HG03354 (cell line): ENCODE results near the gene SRA1.

Experiments used
- ATAC-seq: cut with Tn5 transposase; IDR thresholded peaks from one replicate; pipeline ENCODE4 v1.9.1; 2021; ENCODE audit warnings: mild to moderate bottlenecking; ENCODE audit not compliant: unreplicated experiment, poor library complexity, severe bottlenecking

SRA1 gene

DNA sequence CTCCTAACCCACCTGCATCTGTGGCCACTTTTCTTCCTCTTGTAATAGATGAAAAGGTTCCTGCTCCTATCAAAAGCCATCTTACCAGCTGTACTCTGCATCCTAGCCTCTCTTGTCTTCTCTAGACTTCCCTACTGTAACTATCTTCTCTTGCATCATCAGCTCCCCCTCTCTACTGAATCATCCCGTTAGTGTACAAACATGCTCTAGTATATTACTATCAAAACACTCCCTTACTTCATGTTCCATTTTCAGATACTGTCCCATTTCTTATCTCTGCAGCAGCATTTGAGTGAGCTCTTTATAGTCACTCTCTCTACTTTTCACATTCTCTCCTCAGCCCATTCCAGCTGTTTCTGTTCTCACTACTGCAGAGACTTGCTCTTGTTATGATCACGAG lies 2.8 kb downstream of the SRA1 start:
- ATAC-seq: no peak

DNA sequence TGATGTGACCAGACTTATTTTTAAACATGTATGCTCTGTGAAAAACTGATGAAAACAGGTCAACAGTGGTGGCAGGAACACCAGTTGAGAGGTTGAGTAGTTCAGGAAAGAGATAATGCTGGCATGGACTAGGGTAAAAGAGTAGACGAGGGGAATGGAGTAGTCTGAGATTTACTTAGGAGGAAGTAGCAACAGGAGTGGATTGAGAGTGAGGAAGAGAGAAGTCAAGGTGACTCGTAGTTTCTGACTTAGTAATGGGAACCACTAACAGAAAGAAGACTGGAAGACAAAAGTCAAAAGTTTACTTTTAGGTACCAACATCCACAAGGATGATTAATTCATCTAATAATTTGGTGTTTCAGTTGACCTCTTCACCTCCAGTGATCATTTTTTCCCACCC lies 3.6 kb downstream of the SRA1 start:
- ATAC-seq: no peak

DNA sequence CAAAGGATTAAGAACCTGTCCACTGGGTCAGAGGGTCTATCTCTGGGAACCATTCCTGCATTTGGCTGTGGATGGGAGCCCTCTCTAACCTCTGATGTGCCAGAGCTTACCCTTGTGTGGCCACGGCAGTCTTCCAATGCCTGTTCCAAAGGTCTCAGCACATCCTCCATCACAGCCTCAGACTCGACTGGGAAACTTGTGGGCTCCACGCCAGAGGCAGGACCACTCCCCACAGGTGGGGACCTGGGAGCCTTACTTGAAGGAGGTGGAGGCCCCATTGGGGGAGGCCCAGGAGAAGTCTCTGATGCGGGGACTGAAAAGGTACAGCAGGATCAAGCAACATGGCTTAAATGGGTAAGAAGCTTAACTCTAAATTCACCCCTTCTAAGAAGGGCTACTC lies 5.4 kb downstream of the SRA1 start:
- no peak for ATAC-seq

DNA sequence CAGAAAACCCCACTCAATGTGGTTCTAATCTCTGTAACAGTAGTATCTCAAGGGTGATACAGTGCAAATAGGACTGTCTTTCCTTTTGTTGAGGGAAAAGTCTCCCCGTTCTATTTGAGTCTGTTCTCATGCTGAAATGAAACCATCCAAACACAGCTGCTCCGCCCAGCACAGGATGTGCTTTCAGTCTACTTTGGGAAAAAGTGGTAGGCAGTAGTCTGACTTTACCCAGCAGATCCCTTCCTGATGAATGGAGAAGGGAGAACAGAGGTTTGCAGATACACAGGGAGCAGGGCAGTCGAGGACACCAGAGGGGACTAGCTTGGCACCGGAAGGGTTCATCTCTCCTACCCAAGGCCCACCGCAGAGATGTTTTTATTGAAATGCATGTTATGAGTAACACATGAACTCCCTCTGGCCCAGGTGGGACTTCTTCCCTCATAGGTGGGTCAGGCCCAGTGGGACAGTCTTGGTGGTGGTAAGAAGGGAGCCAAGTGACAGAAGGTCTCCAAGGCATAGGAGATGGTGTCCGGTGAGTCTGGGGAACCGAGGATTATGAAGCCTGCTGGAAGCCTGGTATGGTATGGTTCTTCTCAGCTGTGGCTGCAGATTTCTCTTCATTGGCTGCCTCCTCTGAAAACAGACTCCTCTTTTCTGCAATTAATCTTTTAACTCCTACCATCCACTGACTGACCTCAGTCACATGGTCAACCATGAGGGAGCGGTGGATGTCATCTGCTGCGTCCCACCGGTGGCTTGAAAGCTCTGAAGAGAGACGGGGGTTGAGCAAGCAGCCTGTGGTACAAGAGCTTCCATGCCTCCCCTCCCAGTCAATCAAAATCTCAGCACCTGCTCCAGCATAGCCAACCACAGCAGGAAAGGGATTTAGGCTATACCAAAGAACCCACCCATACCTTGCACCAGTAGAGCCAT lies 6.9 kb downstream of the SRA1 start:
- no peak for ATAC-seq

DNA sequence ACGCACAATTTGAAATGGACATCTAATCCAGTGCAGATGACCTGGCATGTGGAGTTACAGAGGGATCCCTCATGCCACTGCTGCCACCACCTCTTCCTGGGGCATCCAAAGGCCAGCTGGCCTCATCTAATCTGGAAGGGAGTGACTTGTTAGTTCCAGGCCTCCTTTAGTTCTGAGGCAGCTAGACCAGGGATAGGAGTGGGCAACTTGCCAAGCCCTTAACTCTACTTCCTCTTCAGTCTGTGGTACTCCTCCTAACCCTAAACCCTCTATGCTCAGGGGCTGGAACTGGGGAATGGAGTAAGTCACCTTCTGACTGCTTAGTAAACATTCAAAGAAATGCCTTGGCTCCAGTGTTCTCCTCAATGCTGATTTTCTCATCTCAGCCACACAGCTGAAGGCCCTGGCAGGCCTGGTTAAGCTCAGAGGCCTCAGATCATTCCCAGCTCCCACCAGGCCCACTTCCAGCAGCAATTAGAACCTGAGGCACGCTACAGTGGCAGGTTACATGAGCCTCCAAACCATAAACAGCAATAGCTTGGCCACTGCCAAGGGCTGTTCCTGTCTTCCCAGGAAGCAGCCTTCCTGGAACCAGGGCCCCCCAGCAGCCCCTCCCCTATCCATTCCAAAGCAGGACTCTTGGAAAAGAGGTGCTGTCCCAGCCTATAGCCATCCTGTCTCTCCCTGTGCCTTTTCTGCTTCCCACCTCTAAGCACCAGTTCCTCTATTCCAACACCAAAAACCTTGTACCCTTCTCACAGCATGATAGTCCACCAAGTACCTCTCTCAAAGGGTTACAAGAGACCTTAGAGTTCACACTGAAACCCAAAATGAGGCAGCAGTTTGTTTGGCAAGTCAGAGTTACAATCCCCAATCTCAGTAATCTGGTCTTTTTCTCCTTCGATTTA lies 7.8 kb downstream of the SRA1 start:
- ATAC-seq: no peak

DNA sequence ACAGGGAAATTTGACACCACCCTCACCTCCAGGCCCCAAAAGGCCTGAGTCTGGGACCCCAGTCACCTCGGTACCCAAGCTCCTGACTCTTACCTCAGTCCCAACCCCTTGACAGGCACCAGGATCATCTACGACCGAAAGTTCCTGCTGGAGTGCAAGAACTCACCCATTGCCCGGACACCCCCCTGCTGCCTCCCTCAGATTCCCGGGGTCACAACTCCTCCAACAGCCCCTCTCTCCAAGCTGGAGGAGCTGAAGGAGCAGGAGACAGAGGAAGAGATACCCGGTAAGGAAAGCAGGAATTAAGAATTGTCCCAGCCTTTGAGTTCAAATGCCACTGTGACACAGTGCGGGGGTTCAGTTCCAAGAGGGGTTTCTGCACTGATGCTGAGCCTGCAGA lies 8.5 kb downstream of the SRA1 start:
- ATAC-seq: no peak

DNA sequence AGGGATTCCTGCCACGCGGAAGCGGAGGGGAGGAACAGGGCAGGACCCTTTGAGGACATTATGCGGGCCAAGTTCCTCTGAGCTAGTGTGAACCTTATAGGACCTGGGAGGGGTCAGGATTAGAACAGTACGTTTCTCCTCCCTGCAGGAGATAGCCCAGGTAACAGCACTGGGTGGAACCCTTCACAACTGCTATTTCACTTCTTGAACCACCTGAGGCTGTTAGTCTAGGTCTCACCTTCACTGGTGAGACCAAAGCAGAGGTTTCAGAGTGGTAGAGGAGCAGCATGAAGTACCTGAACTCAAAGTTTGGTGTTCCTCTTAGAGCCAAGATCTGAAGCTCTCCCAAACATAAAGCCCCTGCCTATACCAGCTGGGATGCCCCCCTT lies 9.0 kb downstream of the SRA1 start:
- ATAC-seq: peak; percentile 4

DNA sequence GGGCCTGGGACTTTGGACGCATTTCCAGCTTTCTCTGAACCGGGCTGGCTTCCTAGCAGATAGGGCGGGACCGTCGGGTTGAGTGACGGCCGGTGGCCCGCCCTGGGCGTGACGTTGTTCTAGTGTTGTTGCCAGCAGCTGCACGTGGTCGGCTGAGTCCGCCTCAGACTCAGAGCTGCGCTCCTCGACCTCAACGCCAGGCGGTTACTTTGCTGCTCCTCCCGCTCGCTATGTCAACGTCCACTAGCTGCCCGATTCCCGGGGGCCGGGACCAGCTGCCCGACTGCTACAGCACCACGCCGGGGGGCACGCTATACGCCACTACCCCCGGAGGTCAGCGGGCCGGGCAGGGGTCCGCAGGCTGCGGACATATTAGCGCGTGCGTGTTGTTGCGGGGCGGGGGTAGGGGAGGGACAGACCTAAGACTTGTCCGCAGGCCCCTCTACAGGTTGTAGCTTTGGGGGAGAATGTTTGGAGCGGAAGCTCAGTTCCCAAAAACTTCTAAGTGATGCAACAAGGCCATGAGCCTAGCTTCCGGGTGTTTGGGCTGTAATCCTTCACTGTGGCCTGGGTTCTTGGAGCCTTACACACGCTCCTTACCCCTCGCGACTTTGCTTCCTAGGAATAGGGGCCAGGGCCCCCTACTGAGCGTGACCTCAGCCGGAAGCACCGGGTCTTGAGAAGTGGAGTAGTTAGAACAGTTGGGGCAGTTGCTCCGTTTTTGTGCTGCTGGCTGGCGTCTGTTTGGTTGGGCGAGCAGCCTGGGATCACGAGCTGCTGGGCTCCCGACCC lies 9.6 kb downstream of the SRA1 start, which contains the start of gene EIF4EBP3:
EIF4EBP3 (plus strand) TSS at position 155 of the 792 bp plus-strand sequence; CDS start at position 231, 76 bp downstream.
- peak; percentile 100 for ATAC-seq

DNA sequence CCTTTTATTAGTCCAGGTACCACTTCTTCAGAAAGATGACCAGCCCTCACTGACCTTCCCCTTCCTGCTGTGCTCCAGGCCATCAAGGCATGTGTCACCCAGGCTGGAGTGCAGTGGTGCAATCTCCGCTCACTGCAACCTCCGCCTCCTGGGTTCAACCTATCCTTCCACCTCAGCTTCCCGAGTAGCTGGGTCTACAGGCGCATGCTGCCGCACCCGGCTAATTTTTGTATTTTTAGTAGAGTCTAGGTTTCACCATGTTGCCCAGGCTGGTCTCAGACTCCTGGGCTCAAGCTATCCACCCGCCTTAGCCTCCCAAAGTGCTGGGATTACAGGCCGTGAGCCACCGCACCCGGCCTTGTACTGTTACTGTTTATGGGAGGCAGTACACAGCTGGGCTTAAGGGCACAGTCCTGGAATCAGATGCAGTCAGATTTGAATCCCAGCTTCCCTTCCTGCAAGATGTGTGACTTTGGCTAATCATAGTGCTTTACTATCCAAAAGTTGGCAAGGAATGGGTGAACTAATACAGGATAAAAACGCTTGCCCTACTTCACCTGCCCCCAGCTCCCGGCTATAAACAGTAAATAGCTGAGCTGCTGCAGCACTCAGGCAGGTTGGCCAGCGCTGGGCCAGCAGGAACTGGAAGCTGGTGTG lies 10.3 kb downstream of the SRA1 start:
- peak; percentile 1 for ATAC-seq

DNA sequence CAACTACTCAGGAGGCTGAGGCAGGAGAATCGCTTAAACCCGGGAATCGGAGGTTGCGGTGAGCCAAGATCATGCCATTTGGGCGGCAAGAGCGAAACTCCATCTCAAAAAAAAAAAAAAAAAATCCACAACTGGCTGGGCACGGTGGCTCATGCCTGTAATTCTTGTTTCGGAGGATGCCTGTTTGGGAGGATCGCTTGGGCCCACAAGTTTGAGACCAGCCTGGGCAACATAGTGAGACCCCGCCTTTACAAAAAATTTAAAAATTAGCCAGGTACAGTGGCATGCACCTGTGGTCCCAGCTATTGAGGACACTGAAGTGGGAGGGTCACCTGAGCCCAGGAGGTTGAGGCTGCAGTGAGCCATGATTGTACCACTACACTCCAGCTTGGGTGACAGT lies 11.7 kb downstream of the SRA1 start:
- ATAC-seq: no peak

DNA sequence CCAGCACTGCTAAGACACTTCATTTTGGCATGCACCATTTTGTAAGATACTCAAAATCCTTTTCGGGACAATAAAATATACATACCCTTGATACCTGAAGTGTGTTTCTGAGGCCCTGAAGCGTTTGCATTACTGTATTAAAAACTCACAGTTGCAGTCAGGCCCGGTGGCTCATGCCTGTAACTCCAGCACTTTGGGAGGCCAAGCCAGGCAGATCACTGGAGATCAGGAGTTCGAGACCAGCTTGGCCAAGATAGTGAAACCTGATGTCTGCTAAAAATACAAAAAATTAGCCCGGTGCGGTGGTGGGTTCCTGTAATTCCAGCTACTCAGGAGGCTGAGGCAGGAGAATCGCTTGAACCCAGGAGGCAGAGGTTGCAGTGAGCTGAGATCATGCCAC lies 12.3 kb downstream of the SRA1 start:
- no peak for ATAC-seq

DNA sequence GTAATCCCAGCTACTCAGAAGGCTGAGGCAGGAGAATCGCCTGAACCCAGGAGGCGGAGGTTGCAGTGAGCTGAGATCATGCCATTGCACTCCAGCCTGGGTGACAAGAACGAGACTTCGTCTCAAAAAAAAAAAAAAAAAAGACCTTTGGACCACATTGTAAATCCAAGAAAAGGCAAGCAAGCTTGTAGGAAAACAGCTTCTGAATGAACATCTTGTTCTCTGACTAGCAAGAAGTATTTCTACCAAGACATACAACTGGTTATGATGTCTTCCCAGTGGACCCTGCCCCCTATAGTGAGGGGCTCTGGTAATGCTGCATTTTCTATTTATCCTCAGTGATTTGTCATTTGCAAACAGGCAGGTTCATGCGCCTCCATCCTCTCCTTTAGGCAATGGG lies 14.3 kb downstream of the SRA1 start:
- no peak for ATAC-seq

DNA sequence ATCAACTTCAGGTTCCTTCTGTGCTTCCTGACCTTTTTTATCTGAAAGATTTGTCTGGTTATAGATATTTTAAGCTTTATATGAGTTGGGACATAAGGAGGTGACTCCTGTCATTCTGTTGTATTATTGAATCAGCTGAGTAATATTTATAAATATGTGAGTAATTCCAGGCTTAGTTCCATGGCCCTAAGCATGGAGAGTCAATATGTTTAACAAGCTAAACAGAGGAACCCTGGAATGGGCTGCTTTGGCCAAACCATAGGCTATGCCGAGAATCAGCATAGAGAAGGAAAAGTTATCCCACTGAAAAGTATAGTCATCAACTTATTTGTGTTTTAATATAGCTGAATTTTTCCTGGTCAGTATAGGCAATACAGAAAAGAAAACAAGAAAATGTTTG lies 17.0 kb downstream of the SRA1 start:
- no peak for ATAC-seq

DNA sequence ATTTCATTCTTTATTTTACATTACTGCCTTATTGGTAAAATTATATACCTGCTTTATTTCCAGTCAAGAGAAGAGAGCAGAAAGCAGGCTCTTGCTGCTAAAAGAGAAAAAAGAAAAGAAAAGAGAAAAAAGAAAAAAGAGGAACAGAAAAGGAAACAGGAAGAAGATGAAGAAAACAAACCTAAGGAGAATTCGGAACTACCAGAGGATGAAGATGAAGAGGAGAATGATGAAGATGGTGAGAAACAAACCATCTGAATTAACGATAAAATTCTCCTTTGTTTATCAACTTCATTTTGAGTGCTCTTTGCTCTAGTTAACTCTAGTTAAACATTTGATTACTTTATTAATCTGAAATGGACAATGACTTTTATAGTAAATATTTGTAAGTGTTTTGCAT lies 33.3 kb downstream of the SRA1 start:
- no peak for ATAC-seq

DNA sequence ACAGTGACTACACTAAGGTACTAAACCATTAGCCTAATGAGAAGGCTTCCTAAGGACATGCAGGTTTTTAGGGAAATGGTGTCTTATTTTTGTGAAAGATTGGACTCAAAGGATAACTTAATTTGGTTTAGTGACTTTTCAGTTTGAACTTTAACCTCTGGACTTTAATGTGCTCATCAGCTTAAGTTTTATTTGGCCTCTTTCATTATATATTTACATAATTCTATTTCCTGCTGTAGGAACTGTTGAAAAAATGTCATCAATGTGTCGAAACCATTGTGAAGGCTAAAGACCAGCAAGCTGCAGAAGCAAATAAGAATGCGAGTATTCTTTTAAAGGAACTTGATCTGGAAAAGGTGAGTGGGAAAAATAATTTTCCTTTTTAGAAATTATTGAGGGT lies 44.1 kb downstream of the SRA1 start:
- ATAC-seq: no peak

DNA sequence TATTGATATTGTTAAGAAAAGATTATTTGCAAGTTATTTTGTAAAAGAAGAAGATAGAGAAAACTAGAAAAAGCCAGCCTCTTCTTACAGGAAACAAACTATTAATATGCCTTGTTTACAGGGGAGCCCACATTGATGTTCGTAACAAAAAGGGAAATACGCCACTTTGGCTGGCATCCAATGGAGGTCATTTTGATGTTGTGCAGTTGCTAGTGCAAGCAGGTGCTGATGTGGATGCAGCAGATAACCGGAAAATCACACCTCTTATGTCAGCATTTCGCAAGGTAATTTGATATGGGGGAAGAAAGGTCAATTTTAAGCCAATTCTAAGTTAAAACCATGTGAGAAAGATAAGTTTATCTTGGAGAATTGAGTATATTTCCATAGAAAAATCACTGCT lies 47.4 kb downstream of the SRA1 start:
- ATAC-seq: no peak

DNA sequence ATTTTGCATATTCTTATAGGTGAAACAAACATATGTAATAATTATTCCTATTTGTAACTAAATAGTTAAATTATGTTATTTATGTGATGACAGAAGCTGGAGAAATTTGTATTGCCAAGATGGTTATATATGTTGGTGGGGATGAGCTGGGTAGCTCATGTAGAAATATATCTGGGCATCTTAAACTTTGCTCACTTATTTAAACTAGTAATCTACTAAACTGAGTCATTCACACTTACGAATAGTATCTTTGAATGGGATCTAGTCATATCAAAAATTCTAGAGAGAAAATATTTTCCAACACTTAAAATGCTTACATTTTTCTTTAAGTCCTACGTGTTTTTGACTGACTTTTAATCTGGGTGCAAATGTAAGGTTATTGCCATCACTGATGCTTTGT lies 54.4 kb downstream of the SRA1 start:
- ATAC-seq: no peak
